Esophagus muscularis mucosa (tissue), 3 donors: ENCODE results near the gene SEC14L1.

Experiments
- CTCF ChIP-seq, 3 experiments: fragments of 200-600 bp in 2 of 3; fragments of 450-650 bp in 1 of 3; sonication (generic) in 2 of 3; IDR thresholded peaks; one replicate each; pipeline ENCODE4 v1.5.1; 2017 to 2019; ENCODE audit warnings: antibody characterized with exemption in 3 of 3, mild to moderate bottlenecking in 2 of 3, moderate library complexity in 1 of 3
- POLR2A ChIP-seq: fragments of 450-650 bp; IDR thresholded peaks from one replicate; pipeline ENCODE4 v1.6.1; 2017; ENCODE audit warnings: antibody characterized with exemption, moderate library complexity, mild to moderate bottlenecking, low read depth

- TF ChIP-seq CTCF (IDR thresholded peaks at IDR 0.05) (no peak), POLR2A (no peak)
These were observed 105.6 kb downstream of the SEC14L1 start for GRCh38 chr17:77246110-77247047.
